CD14-positive monocyte (primary cell): ENCODE measurements around the gene PRM2. TPM values are rescaled to one million over a fixed set of nuclear protein-coding genes. Genes with fewer than 3 reads are reported as not detected.

Experiments used
- DNase-seq, 3 donors: peaks; one replicate each; pipeline ENCODE4 v3.0.0-alpha.2; 2011 to 2022
- H2AFZ ChIP-seq: 2 replicates; pipeline ENCODE4 v1.6.0; 2012; ENCODE audit warnings: mild to moderate bottlenecking, low read depth, low read length, inconsistent platforms; ENCODE audit not compliant: insufficient read depth, poor library complexity, severe bottlenecking
- H3K27ac ChIP-seq, 2 donors: 1 replicate in 1 of 2; 2 replicates in 1 of 2; pipeline ENCODE4 v1.5.1; 2012 to 2013; ENCODE audit warnings: low read length in 2 of 2, control low read depth in 1 of 2, inconsistent platforms in 1 of 2, low read depth in 1 of 2, mild to moderate bottlenecking in 1 of 2
- H3K27me3 ChIP-seq, 2 donors: one replicate each; pipeline versions ENCODE4 v1.6.0 to v1.6.1; 2011 to 2013; ENCODE audit warnings: low read length in 2 of 2; ENCODE audit not compliant: control insufficient read depth in 2 of 2, insufficient read depth in 2 of 2
- H3K36me3 ChIP-seq, 2 donors: replicated peaks in 1 of 2; 1 replicate in 1 of 2; 2 replicates in 1 of 2; pipeline versions ENCODE4 v1.5.1 to v1.6.1; 2012 to 2013; ENCODE audit warnings: low read length in 2 of 2, control low read depth in 1 of 2, inconsistent platforms in 1 of 2, mild to moderate bottlenecking in 1 of 2; ENCODE audit not compliant: insufficient read depth in 2 of 2, control insufficient read depth in 1 of 2
- H3K4me1 ChIP-seq, 2 donors: 1 replicate in 1 of 2; 2 replicates in 1 of 2; pipeline versions ENCODE4 v1.5.1 to v1.6.1; 2012 to 2013; ENCODE audit warnings: low read length in 2 of 2, control low read depth in 1 of 2, inconsistent platforms in 1 of 2, mild to moderate bottlenecking in 1 of 2, moderate library complexity in 1 of 2; ENCODE audit not compliant: insufficient read depth in 2 of 2, control insufficient read depth in 1 of 2
- H3K4me2 ChIP-seq: replicated peaks from 2 replicates; pipeline ENCODE3; 2012; ENCODE audit warnings: low read length, moderate library complexity, mild to moderate bottlenecking; ENCODE audit not compliant: poor library complexity, severe bottlenecking; ENCODE audit errors: extremely low read depth
- H3K4me3 ChIP-seq, 3 experiments: fragments of 200-600 bp in 1 of 3; sonication (generic) in 1 of 3; replicated peaks in 1 of 3; 1 replicate in 2 of 3; 2 replicates in 1 of 3; pipeline ENCODE4 v1.5.1; 2011 to 2013; ENCODE audit warnings: low read length in 3 of 3, mild to moderate bottlenecking in 3 of 3, control low read depth in 2 of 3, low read depth in 2 of 3, inconsistent platforms in 1 of 3, moderate library complexity in 1 of 3
- H3K79me2 ChIP-seq: 2 replicates; pipeline ENCODE4 v1.6.0; 2012; ENCODE audit warnings: mild to moderate bottlenecking, control low read depth, inconsistent platforms, low read length, moderate library complexity; ENCODE audit not compliant: insufficient read depth
- H3K9ac ChIP-seq: 2 replicates; pipeline ENCODE4 v1.6.0; 2017; ENCODE audit warnings: low read length, mild to moderate bottlenecking; ENCODE audit not compliant: insufficient read depth, poor library complexity, severe bottlenecking
- H3K9me3 ChIP-seq, 2 donors: replicated peaks in 1 of 2; 1 replicate in 1 of 2; 2 replicates in 1 of 2; pipeline versions ENCODE4 v1.5.1 to v1.6.1; 2012 to 2013; ENCODE audit warnings: low read length in 2 of 2, control low read depth in 1 of 2; ENCODE audit not compliant: control insufficient read depth in 1 of 2, insufficient read depth in 1 of 2
- H4K20me1 ChIP-seq: 2 replicates; pipeline ENCODE4 v1.6.0; 2012; ENCODE audit warnings: mild to moderate bottlenecking, low read length, control low read depth, moderate library complexity; ENCODE audit not compliant: insufficient read depth
- H3K27ac Mint-ChIP-seq, 7 donors: one replicate each; pipeline ENCODE4 v1.8.0; 2020; ENCODE audit warnings: mild to moderate bottlenecking in 7 of 7, mixed read lengths in 7 of 7, moderate library complexity in 6 of 7, inconsistent platforms in 2 of 7
- H3K27me3 Mint-ChIP-seq, 3 donors: one replicate each; pipeline ENCODE4 v1.8.0; 2021 to 2022; ENCODE audit warnings: low read depth in 3 of 3, mild to moderate bottlenecking in 3 of 3, mixed read lengths in 3 of 3, moderate library complexity in 3 of 3, inconsistent platforms in 1 of 3
- H3K36me3 Mint-ChIP-seq, 2 donors: one replicate each; pipeline ENCODE4 v1.8.0; 2020; ENCODE audit warnings: mixed read lengths in 2 of 2, inconsistent platforms in 1 of 2, mild to moderate bottlenecking in 1 of 2
- H3K4me1 Mint-ChIP-seq: one replicate; pipeline ENCODE4 v1.8.0; 2020; ENCODE audit warnings: mild to moderate bottlenecking, mixed read lengths
- H3K4me3 Mint-ChIP-seq, 2 donors: one replicate each; pipeline ENCODE4 v1.8.0; 2020; ENCODE audit warnings: mild to moderate bottlenecking in 2 of 2, mixed read lengths in 2 of 2, moderate library complexity in 1 of 2
- H3K9me3 Mint-ChIP-seq, 7 donors: one replicate each; pipeline ENCODE4 v1.8.0; 2020 to 2022; ENCODE audit warnings: mixed read lengths in 7 of 7, mild to moderate bottlenecking in 6 of 7, moderate library complexity in 6 of 7, inconsistent platforms in 2 of 7
- CTCF ChIP-seq: fragments of 200-600 bp; IDR thresholded peaks from one replicate; pipeline ENCODE4 v1.8.0; 2022; ENCODE audit warnings: antibody characterized with exemption, mild to moderate bottlenecking
- WGBS: methylation state at CpG from one replicate; pipeline ENCODE4 v1.1.5; 2013; ENCODE audit warnings: missing lambda C conversion rate; ENCODE audit not compliant: insufficient coverage; 5-methylcytosine and 5-hydroxymethylcytosine counted together
- intact Hi-C, 2 donors: fragments of 100-400 bp; cut with micrococcal nuclease; formaldehyde crosslinking; loops; one replicate each; pipeline versions ENCODE4 v1.15.0 to v1.15.1; 2023
- polyA plus RNA-seq, 3 donors: library from polyadenylated mRNA; depleted of rRNA in 1 of 3; unstranded in 2 of 3; stranded (reverse) in 1 of 3; fragments of 300-500 nt in 2 of 3; fragments of >200 nt in 1 of 3; fragmentation: Illumina TruSeq in 2 of 3; gene quantifications; 1 replicate in 2 of 3; 2 replicates in 1 of 3; pipeline ENCODE4 v1.2.3, GENCODE V29; 2012 to 2021

Gene PRM2
- polyA plus RNA-seq, 3 donors = not detected

GRCh38 chr16:11263737-11264136 is 12.5 kb downstream of the PRM2 start:
- H3K27ac Mint-ChIP-seq = peak overlapping the region in 1 of 7 donors; percentile 1
- Histone ChIP-seq H2AFZ (no peak overlapping the region), H3K79me2 (no peaks in the 10 kb centered on the region), H3K4me2 (no peak overlapping the region), H3K4me1 (peaks cover 10 to 16% of the 10 kb centered on the region in 2 donors), H3K9me3 (no peaks in the 10 kb centered on the region), H4K20me1 (no peaks in the 10 kb centered on the region), H3K9ac (no peak overlapping the region), H3K27me3 (peaks cover 0 to 9% of the 10 kb centered on the region in 2 donors), H3K4me3 (no peak overlapping the region), H3K36me3 (no peaks in the 10 kb centered on the region), H3K27ac (no peak overlapping the region)
- WGBS = 18% methylated on average over 4 of the region's 4 CpGs
- H3K27me3 Mint-ChIP-seq = peaks cover 29 to 51% (median 37%) of the 10 kb centered on the region in 3 donors
- no peak for TF ChIP-seq CTCF
- peaks cover 22% of the 10 kb centered on the region for H3K4me1 Mint-ChIP-seq
- peak overlapping the region in 1 of 2 donors; percentile 1 for H3K4me3 Mint-ChIP-seq
- H3K9me3 Mint-ChIP-seq = peaks cover 0 to 3% (median 0%) of the 10 kb centered on the region in 7 donors
- no peak for DNase-seq
- H3K36me3 Mint-ChIP-seq = no peaks in the 10 kb centered on the region
- intact Hi-C loops = no loop called here

DNA sequence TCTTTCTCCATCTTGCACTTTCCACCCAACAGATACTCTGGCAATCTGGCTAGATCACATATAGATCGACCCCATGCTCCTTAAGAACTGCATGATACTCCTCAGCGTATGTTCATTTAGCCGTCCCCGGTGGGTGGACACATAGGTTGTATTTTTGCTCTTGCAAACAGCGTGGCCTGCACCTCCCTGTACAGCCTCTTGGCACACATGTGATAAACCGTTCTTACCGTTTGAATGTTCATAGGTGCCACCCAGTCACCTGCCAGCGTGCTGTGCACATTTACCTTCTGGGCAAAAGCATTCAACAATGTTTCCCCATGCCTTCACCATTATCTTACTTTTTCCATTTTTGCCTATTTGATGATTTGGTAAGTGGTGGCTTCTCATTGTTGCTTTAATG is 13.4 kb downstream of the PRM2 start:
- WGBS = 93% methylated on average over 5 of the region's 8 CpGs
- Histone ChIP-seq H3K4me2 (no peak overlapping the region), H3K27ac (no peak overlapping the region), H3K4me3 (no peak overlapping the region), H3K27me3 (peaks cover 0 to 15% of the 10 kb centered on the region in 2 donors), H3K79me2 (no peaks in the 10 kb centered on the region), H3K4me1 (peaks cover 15 to 22% of the 10 kb centered on the region in 2 donors), H4K20me1 (no peaks in the 10 kb centered on the region), H2AFZ (no peak overlapping the region), H3K36me3 (no peaks in the 10 kb centered on the region), H3K9ac (no peak overlapping the region), H3K9me3 (no peaks in the 10 kb centered on the region)
- TF ChIP-seq CTCF = no peak
- peaks cover 26 to 52% (median 36%) of the 10 kb centered on the region in 3 donors for H3K27me3 Mint-ChIP-seq
- H3K4me3 Mint-ChIP-seq = no peak overlapping the region
- intact Hi-C loops = no loop called here
- no peak for DNase-seq
- H3K9me3 Mint-ChIP-seq = peaks cover 0 to 3% (median 0%) of the 10 kb centered on the region in 7 donors
- H3K36me3 Mint-ChIP-seq = no peaks in the 10 kb centered on the region
- peaks cover 29% of the 10 kb centered on the region for H3K4me1 Mint-ChIP-seq
- H3K27ac Mint-ChIP-seq = no peak overlapping the region
